22Rv1 (cell line): ENCODE results near the gene KAT7.

Source experiments
- ZFX ChIP-seq: fragments of 450-650 bp; IDR thresholded peaks from 2 replicates; pipeline ENCODE4 v1.6.1; 2017; ENCODE audit warnings: antibody characterized with exemption, borderline replicate concordance
- TF ChIP-seq, protein P1 (sequence below): fragments of 450-650 bp; IDR thresholded peaks from 2 replicates; pipeline ENCODE4 v1.5.1; 2017; ENCODE audit warnings: mild to moderate bottlenecking

DNA sequence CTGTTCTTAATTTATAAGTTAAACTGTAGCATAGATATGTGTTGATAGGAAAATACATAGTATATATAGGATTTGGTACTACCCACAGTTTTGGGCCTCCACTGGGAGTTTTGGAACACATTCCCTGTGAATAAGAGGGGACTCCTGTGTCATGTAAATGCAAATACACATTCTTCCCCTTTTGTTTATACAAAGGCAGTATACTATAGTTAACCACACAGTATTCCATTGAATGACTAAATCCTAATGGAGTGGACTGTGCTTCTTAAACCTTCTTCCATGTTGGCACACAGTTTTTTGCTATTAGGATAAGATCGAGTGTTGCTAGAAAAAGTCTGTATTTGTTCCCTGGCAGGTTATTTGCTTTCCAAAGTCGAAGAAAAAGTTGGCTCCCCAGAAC, 37.2 kb downstream of the KAT7 start:
- TF ChIP-seq, protein P1, sequence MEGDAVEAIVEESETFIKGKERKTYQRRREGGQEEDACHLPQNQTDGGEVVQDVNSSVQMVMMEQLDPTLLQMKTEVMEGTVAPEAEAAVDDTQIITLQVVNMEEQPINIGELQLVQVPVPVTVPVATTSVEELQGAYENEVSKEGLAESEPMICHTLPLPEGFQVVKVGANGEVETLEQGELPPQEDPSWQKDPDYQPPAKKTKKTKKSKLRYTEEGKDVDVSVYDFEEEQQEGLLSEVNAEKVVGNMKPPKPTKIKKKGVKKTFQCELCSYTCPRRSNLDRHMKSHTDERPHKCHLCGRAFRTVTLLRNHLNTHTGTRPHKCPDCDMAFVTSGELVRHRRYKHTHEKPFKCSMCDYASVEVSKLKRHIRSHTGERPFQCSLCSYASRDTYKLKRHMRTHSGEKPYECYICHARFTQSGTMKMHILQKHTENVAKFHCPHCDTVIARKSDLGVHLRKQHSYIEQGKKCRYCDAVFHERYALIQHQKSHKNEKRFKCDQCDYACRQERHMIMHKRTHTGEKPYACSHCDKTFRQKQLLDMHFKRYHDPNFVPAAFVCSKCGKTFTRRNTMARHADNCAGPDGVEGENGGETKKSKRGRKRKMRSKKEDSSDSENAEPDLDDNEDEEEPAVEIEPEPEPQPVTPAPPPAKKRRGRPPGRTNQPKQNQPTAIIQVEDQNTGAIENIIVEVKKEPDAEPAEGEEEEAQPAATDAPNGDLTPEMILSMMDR = no peak
- no peak for TF ChIP-seq ZFX
